GM12878 (cell line): ENCODE data around the gene LIFR. TPM values are rescaled to one million over a fixed set of nuclear protein-coding genes. Genes with fewer than 3 reads are reported as not detected.

ENCODE experiments used
- ATAC-seq: fragments of 200-7000 bp; cut with Tn5 transposase; 3 replicates; pipeline ENCODE4 v1.9.1; 2020; ENCODE audit warnings: mild to moderate bottlenecking, moderate library complexity
- BruUV-seq: library from RNA; stranded (reverse); fragments of 400-500 nt; replicated peaks from 2 replicates; lab custom pipeline; 2021; lab: Mats Ljungman, UMichigan
- CTCF ChIA-PET: fragments of 300-600 bp; sonication (Branson Sonifier 250); formaldehyde crosslinking; extraction: SDS; loops from one replicate; lab custom pipeline; 2021; ENCODE audit warnings: inconsistent platforms; lab: Yijun Ruan, JAX
- POLR2A ChIA-PET: fragments of 350-600 bp; formaldehyde crosslinking; extraction: SDS; loops from one replicate; lab custom pipeline; 2021; ENCODE audit warnings: inconsistent platforms; lab: Charles Lee
- RAD21 ChIA-PET: fragments of 300-600 bp; sonication (Branson Sonifier 250); formaldehyde crosslinking; loops from one replicate; lab custom pipeline; 2023; ENCODE audit warnings: antibody characterized with exemption; ENCODE audit not compliant: unreplicated experiment; lab: Charles Lee
- SMC1A ChIA-PET: fragments of 300-600 bp; sonication (Branson Sonifier 250); formaldehyde crosslinking; loops from one replicate; lab custom pipeline; 2023; ENCODE audit not compliant: unreplicated experiment, uncharacterized antibody; lab: Charles Lee
- DNase-seq: peaks from one replicate; pipeline ENCODE4 v3.0.0-alpha.2; 2011; ENCODE audit warnings: low read depth, low spot score
- FAIRE-seq: peaks from 3 replicates; lab custom pipeline; 2011; peaks lifted over from hg19 to GRCh38; lab: Jason Lieb, UNC
- H2AFZ ChIP-seq: 2 replicates; pipeline ENCODE4 v1.6.0; 2011; ENCODE audit warnings: low read depth, low read length, control low read depth; ENCODE audit not compliant: control insufficient read depth
- H3K27ac ChIP-seq: 2 replicates; pipeline ENCODE4 v1.5.1; 2011; ENCODE audit warnings: control low read depth; ENCODE audit not compliant: control insufficient read depth, insufficient read depth
- H3K27me3 ChIP-seq, 2 experiments: replicated peaks in 1 of 2; 2 replicates each; pipeline versions ENCODE4 v1.6.0 to v1.6.1; 2011; ENCODE audit warnings: low read length in 1 of 2; ENCODE audit not compliant: control insufficient read depth in 2 of 2, insufficient read depth in 2 of 2
- H3K36me3 ChIP-seq, 2 experiments: 2 replicates each; pipeline ENCODE4 v1.5.1; 2011; ENCODE audit warnings: low read length in 1 of 2; ENCODE audit not compliant: control insufficient read depth in 2 of 2, insufficient read depth in 2 of 2
- H3K4me1 ChIP-seq: 2 replicates; pipeline ENCODE4 v1.6.1; 2011; ENCODE audit warnings: mild to moderate bottlenecking, low read length, moderate library complexity, mixed read lengths; ENCODE audit not compliant: control insufficient read depth, insufficient read depth
- H3K4me2 ChIP-seq: 2 replicates; pipeline ENCODE4 v1.6.0; 2011; ENCODE audit warnings: control low read depth; ENCODE audit not compliant: control insufficient read depth, insufficient read depth
- H3K4me3 ChIP-seq: fragments of 200-600 bp; sonication (generic); 2 replicates; pipeline ENCODE4 v1.5.1; 2016
- H3K79me2 ChIP-seq: 2 replicates; pipeline ENCODE4 v1.6.0; 2011; ENCODE audit warnings: low read length; ENCODE audit not compliant: control insufficient read depth, insufficient read depth
- H3K9ac ChIP-seq: 2 replicates; pipeline ENCODE4 v1.8.0; 2011; ENCODE audit warnings: low read length, control low read depth, mixed read lengths; ENCODE audit not compliant: control insufficient read depth, insufficient read depth
- H3K9me3 ChIP-seq: replicated peaks from 3 replicates; pipeline ENCODE4 v1.5.1; 2011; ENCODE audit warnings: mild to moderate bottlenecking, low read length; ENCODE audit not compliant: control insufficient read depth, insufficient read depth
- H4K20me1 ChIP-seq: 2 replicates; pipeline ENCODE4 v1.6.0; 2011; ENCODE audit not compliant: control insufficient read depth, insufficient read depth
- HSF1 ChIP-seq: fragments of 150-350 bp; IDR thresholded peaks from 2 replicates; pipeline ENCODE4 v1.6.1; 2014; ENCODE audit warnings: mild to moderate bottlenecking, low read depth, low read length
- IKZF1 ChIP-seq: fragments of 450-650 bp; conservative IDR thresholded peaks from 2 replicates; pipeline ENCODE4 v1.6.1; 2017; ENCODE audit warnings: antibody characterized with exemption, mild to moderate bottlenecking
- MTA3 ChIP-seq: IDR thresholded peaks from 2 replicates; pipeline ENCODE4 v1.6.1; 2012; ENCODE audit warnings: low read length, inconsistent platforms, borderline replicate concordance
- SUPT20H ChIP-seq: IDR thresholded peaks from 2 replicates; pipeline ENCODE4 v1.6.1; 2011; ENCODE audit warnings: low read depth, mild to moderate bottlenecking, low read length, moderate library complexity, borderline replicate concordance; ENCODE audit not compliant: control insufficient read depth
- WGBS: methylation state at CpG from one replicate; pipeline ENCODE4 v1.1.6; 2016; ENCODE audit warnings: low lambda C conversion rate; ENCODE audit not compliant: insufficient replicate concordance, insufficient coverage; ENCODE audit errors: missing lambda C conversion rate; 5-methylcytosine and 5-hydroxymethylcytosine counted together
- in situ Hi-C: fragments of 300-500 bp; cut with MboI; formaldehyde crosslinking; loops from 9 replicates; pipeline ENCODE4 v1.14.3; 2018; ENCODE audit warnings: mixed read lengths
- intact Hi-C: fragments of 100-400 bp; cut with micrococcal nuclease; formaldehyde crosslinking; loops from one replicate; pipeline ENCODE4 v1.14.2; 2022; ENCODE audit not compliant: unreplicated experiment
- polyA plus RNA-seq, 11 experiments: library from polyadenylated mRNA; depleted of rRNA in 4 of 11; unstranded in 6 of 11; stranded (reverse) in 5 of 11; fragments of >200 nt; fragmentation: Nextera tagmentation in 4 of 11; fragmentation: Illumina TruSeq in 1 of 11; extraction: Ambion mirVana in 4 of 11; extraction: Trizol in 1 of 11; gene quantifications; 1 replicate in 1 of 11; 2 replicates in 10 of 11; pipeline versions ENCODE4 v1.2.1 to v1.2.3, GENCODE V29; 2011 to 2016; ENCODE audit warnings: inconsistent platforms in 2 of 11, missing spikeins in 2 of 11, low read depth in 1 of 11
- total RNA-seq, 4 experiments: library from RNA; depleted of rRNA in 3 of 4; stranded (reverse); fragments of >200 nt in 3 of 4; fragmentation: Illumina TruSeq in 1 of 4; extraction: Trizol in 1 of 4; gene quantifications; 2 replicates each; pipeline versions ENCODE4 v1.2.1 to v1.2.3, GENCODE V29; 2013 to 2021

LIFR gene
- total and polyA plus RNA-seq, 10 of the 15 experiments (the other 5 are each of a cell fraction or from before 2014, with no cell fraction given): 0.10 TPM; not detected in 9

- H3K79me2 ChIP-seq: no peaks in the 10 kb centered on the region
- FAIRE-seq (no peak), ATAC-seq (no peak), DNase-seq (no peak)
- H3K27me3 ChIP-seq: no peaks in the 10 kb centered on the region
- no peaks in the 10 kb centered on the region for H4K20me1 ChIP-seq
- no peak overlapping the region for H3K27ac ChIP-seq
- ChIA-PET CTCF (no interaction called here), POLR2A (no interaction called here), SMC1A (interaction anchor here (1.0 kb wide), 1 partner anchor 73 kb away, joined by 4 read pairs; no protein-coding TSS in a partner anchor), RAD21 (interaction anchor here (1.2 kb wide), 1 partner anchor 73 kb away, joined by 5 read pairs; no protein-coding TSS in a partner anchor)
- H3K4me3 ChIP-seq: no peak overlapping the region
- H3K36me3 ChIP-seq: no peaks in the 10 kb centered on the region
- no peak overlapping the region for H3K4me2 ChIP-seq
- no peaks in the 10 kb centered on the region for H3K4me1 ChIP-seq
- 37% methylated on average over 3 of the region's 3 CpGs for WGBS
- no peak for TF ChIP-seq MTA3
- no peak for TF ChIP-seq IKZF1
- no TSS peak for BruUV-seq
- intact Hi-C loops (no loop called here), in situ Hi-C loops (no loop called here)
- no peak overlapping the region for H2AFZ ChIP-seq
- H3K9ac ChIP-seq: no peak overlapping the region
- no peaks in the 10 kb centered on the region for H3K9me3 ChIP-seq
Measured at GRCh38 chr5:38515092-38515491, 41.4 kb downstream of the LIFR start.

- DNase-seq (no peak), FAIRE-seq (no peak), ATAC-seq (no peak)
- Histone ChIP-seq H2AFZ (no peak overlapping the region), H3K4me1 (no peaks in the 10 kb centered on the region), H3K36me3 (no peaks in the 10 kb centered on the region), H3K9ac (no peak overlapping the region), H3K4me3 (no peak overlapping the region), H3K27me3 (no peaks in the 10 kb centered on the region; a peak in 1 of 4 replicates), H3K9me3 (no peaks in the 10 kb centered on the region), H4K20me1 (no peaks in the 10 kb centered on the region), H3K4me2 (no peak overlapping the region), H3K27ac (no peak overlapping the region), H3K79me2 (no peaks in the 10 kb centered on the region)
- 5% methylated on average over 5 of the region's 5 CpGs for WGBS
- in situ Hi-C loops: no loop called here
- RAD21 ChIA-PET: no interaction called here
- intact Hi-C loops: no loop called here
- POLR2A ChIA-PET: no interaction called here
- SMC1A ChIA-PET: interaction anchor here (1.2 kb wide), 1 partner anchor 9 kb away, joined by 4 read pairs; no protein-coding TSS in a partner anchor
- CTCF ChIA-PET: interaction anchor here (1.2 kb wide), 1 partner anchor 56 kb away, joined by 3 read pairs; no protein-coding TSS in a partner anchor
- BruUV-seq: no TSS peak
- TF ChIP-seq SUPT20H (no peak), HSF1 (no peak)
Measured at GRCh38 chr5:38509185-38509584, 47.3 kb downstream of the LIFR start.
